ENCODE data around the gene SEPTIN11.

- TF ChIP-seq CTCF (IDR thresholded peaks at IDR 0.05) (no peak), POLR2A (IDR thresholded peaks at IDR 0.05; ENCODE audit: low read depth) (no peak), POLR2AphosphoS5 (IDR thresholded peaks at IDR 0.05) (no peak)
These were observed 44.8 kb upstream of the SEPTIN11 start for GRCh38 chr4:76904646-76905190.
